GM18909 (cell line): Measurements from ENCODE around the gene ZNF274.
"Not testable (repeated sequence)": the region's sequence is repeated elsewhere in the genome, so short reads cannot be mapped to it uniquely, and the experiment has no call there.

Source experiments
- ATAC-seq: cut with Tn5 transposase; IDR thresholded peaks from one replicate; pipeline ENCODE4 v1.9.1; 2021; ENCODE audit warnings: mild to moderate bottlenecking; ENCODE audit not compliant: unreplicated experiment, poor library complexity

ZNF274 gene

DNA sequence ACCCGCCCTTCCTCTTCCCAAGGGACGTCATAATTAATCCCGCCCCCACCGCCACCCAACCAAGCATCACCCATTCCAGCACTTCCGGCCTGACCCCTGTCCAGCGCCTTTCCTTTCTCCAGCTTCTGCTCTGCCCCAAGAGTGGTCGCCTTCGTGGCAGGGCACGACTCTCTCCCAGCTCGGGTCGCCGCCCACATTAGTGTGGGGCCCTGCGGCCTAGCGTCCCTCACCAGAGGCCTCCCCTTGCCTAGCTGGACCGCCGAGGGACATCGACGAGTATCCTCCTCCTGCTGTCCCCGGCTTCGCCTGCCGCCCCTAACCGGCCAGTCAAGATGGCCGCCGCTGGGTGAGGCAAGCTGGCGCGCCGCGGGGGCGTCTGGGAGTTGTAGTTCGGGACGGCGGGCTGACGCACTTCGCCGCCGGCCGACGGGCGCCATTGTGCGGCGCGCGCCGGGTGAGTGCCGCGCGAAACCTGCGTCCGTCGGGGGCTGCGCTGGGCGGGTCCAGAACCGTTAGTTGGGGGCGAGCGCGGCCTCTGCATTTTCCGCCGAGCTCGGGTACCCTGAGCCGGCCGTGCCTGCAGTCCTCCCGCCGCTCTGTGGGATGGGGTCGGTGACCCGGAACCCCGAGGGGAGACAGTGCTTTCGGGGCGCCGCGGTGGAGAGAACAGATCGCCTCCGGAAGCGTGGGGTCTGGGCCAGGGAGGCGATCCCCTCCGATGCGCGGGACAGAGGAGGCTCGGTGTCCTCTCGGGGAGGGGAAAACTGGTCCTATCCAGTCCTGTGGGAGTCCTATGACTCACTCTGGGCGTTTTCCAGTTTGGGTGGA, at the start of gene ZNF274:
Gene ZNF274 (plus strand): TSS at position 73 of the 828 bp plus-strand sequence. CDS start 905 bp downstream, outside the sequence.
- ATAC-seq = peak; percentile 85

DNA sequence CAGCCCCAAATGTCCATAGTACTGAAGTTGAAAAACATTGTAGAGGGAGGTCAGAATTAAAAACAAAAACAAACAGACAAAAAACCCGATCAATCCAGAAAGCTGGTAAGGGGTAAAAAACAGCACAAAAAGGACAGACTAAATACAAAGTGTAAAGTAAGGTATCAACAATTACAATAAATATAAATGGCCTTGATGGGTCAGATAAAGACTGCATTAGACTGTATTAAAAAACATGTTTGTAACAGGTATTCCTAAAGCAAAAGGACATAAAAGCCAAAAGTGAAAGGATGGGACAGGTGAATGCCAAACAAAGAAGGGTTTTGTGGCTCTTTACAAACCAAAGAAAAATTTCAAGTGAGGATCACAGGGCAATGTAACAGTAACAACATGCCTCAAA, 48.6 kb upstream of the ZNF274 start:
- ATAC-seq = no peak

DNA sequence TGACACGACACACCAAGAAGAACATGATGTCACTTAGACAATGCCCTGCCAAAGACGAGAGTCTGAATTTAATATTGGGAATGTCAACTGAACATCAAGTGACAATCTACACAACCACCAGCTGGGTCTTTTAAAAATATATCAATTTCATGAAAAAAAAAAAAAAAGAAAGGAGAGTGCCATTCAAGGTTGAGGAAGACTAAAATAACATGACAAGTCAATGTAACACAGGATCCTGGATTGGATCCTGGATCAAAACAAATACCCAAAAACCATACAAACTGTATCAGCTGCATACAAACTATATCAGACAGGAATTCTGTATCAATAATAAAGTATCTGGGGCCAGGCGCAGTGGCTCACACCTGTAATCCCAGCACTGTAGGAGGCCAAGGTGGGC, 37.0 kb upstream of the ZNF274 start:
- ATAC-seq = no peak

DNA sequence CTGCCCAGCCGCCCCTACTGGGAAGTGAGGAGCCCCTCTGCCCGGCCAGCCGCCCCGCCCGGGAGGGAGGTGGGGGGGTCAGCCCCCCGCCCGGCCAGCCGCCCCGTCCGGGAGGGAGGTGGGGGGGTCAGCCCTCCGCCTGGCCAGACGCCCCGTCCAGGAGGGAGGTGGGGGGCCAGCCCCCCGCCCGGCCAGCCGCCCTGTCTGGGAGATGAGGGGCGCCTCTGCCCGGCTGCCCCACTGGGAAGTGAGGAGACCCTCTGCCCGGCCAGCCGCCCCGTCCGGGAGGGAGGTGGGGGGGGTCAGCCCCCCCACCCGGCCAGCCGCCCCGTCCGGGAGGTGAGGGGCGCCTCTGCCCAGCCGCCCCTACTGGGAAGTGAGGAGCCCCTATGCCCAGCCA, 35.4 kb upstream of the ZNF274 start:
- not testable (repeated sequence) for ATAC-seq

DNA sequence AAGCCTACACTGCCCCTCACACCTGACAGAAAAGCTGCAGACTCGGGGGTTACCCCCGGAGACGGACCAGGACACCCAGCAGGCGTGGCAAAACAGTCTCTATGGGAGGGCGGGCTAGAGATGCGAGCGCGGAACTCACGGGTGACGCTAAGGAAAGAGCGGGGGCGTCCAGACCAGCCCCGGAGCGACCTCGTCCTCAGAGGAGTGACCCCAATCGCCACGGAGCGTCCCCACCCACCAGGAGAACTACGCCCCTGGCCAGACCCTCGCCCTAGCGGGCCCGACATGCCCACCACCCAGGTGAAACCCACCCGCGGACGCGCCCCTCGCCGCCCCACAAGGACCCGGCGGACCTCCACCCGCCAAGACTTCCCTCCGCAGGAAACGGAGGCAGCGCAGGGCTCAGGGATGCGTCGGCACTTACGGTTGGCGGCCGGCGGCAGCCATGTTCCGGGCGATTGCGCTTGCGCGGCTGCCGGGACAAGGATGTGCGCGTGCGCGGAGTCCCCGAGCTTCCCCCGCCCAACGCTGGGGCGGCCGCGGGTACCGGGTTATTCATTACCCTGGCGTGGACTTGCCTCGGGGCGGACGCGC, 32.4 kb upstream of the ZNF274 start, which contains the start of gene ZNF329:
Gene ZNF329 (minus strand): TSS at position 462 of the 594 bp plus-strand sequence. CDS start 21,286 bp downstream, outside the sequence.
- peak; percentile 70 for ATAC-seq

DNA sequence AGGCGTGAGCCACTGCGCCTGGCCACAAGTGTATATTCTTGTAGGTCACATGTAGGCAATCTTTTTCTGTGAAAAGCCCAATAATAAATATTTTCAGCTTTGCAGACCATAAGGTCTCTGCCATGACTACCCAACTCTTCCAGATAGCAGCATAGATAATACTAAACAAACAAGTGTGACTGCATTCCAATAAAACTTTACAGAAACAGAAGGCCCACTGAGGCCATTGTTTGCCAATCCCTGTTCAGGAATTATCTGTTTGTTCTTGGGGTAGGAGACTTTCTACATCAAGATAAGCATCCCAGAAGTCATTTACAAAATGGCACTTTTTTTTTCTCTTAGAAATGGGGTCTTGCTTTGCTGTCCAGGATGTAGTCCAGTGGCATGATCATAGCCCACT, 29.5 kb upstream of the ZNF274 start:
- no peak for ATAC-seq

DNA sequence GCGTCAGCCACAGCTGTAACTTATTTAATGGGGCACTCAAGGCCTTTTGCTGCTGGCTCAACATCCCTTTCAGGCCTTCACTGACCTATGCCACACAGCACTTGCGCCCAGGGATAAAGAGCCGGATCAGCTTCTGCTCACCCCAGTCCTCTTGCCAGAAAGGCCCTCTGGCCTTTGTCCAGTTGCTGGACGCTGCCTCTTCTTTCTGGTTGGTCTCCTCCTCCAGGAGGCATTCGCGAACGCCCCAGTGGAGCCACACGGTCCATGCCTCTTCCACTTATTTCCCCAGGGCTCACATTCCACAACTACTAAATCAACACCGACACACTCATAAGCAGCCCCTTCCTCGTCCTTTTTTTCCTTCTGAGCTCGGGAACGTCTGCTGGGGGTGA, 28.6 kb upstream of the ZNF274 start:
- no peak for ATAC-seq

DNA sequence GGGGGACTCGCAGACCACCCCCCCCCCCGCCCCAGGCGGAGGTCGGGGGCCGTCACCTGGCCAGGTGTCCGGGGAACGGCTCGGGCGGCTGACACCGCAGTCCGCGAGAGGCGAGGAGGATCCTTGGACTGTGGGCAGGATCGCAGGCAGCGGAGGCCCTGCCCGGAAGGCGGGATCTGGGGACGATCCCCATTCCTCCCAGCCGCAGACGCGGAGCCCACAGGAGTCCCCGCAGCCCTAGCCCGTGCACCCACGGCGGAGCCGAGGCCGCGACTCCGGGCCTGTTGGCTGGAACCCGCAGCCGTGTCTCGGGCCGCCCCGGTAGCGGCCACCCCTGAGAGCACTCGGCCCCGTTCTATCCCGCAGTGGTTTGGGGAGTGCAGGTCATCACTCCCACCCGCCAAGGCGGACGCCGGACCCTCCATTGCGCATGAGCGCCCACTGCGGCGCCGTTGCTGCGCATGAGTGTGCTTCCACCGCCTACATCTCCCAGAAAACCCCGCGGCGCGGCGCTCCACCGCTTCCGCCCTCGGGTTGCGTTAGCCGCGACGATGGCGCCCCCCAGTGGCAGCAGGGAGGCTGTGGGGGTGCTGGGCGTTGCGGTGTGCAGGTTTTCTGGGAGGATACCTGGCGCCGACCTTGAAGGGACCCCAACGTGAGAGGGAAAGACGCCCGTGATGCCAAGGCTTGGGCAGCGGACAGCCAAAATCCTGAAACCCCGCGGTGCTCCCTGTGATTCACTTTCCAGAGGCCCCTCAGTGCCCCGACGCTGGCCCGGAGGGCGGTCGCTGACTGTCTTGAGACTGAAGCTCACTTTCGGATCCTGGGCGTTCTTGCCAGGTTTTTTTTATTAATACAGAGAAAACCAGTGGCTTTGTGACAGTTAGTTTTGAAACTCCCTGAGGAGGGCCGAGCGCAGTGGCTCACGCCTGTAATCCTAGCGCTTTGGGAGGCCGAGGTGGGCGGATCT, 27.9 kb upstream of the ZNF274 start:
- ATAC-seq = peak; percentile 71

DNA sequence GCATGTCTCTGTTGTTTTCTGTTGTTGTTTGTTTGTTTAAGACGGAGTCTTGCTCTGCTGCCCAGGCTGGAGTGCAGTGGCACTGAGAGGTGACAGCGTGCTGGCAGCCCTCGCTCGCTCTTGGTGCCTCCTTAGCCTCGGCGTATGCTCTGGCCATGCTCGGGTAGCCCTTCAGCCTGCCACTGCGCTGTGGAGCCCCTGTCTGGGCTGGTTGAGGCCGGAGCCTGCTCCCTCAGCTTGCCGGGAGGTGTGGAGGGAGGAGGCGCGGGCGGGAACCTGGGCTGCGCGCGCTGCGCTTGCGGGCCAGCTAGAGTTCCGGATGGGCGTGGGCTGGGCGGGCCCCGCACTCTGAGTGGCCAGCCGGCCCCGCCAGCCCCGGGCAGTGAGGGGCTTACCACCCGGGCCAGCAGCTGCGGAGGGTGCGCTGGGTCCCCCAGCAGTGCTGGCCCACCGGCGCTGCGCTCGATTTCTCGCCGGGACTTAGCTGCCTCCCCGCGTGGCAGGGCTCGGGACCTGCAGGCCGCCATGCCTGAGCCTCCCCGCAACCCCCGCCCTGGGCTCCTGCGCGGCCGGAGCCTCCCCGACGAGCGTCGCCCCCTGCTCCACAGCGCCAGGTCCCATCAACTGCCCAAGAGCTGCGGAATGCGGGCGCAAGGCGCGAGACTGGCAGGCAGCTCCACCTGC, 25.7 kb upstream of the ZNF274 start:
- no peak for ATAC-seq

DNA sequence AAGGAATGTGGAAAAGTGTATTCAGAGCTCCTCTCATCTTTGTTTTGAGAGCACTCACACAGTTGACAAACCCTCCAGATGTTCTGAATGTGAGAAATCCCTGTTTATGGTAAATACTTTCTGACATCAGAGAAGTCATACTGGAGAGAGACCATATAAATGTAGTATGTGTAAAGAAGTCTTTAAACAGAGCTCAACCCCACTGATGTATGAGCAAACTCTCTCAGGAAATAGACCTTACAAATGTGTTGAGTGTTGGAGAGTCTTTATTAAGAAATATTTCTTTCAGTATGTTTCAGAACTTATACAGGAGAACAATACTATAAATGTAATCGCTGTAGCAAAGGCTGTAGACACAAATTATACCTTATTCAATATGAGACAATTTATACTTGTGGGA, 16.6 kb upstream of the ZNF274 start:
- ATAC-seq = no peak

DNA sequence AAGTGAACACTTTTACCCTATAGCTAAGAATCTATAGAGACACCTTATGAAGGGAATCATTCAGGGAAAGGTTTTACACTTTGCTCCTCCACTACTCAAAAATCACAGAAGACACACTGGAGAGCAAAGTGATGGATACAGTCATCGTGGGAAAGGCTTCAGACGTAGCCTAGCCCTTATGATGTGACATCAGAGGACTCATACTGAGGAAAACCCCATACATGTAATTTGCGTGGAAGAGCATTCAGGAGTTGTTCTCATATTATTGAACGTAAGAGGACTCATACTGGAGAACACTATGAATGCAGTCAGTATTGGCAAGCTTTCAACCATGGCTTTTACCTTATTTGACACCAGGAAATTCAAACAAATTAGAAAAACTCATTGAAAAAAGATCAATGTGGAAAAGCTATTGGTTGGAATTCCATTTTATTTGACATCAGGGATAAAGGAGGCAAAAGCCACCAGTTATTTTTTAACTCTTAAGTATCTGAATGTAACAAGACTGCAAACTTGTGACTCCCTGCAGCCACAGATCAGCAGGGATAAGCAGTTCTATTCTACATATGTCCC, 16.1 kb upstream of the ZNF274 start:
- ATAC-seq = no peak

DNA sequence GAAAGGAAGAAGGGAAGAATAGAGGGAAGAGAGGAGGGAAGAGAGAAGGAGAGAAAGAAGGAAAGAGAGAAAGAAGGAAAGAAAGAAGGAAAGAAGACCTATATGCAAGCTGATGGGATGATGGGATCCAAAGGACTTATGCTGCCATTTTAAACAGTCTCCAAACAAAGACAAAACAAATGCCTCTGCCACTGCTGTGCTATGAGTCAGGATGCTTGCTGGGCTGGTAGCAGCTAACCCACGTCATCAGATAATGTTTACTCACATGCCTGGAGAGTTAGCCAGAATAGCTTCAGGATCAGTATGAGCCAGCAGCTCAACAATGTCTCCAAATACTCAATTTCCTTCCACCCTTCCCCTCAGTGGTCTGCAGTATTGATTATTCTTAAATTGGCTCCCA, 12.0 kb upstream of the ZNF274 start:
- ATAC-seq = no peak

DNA sequence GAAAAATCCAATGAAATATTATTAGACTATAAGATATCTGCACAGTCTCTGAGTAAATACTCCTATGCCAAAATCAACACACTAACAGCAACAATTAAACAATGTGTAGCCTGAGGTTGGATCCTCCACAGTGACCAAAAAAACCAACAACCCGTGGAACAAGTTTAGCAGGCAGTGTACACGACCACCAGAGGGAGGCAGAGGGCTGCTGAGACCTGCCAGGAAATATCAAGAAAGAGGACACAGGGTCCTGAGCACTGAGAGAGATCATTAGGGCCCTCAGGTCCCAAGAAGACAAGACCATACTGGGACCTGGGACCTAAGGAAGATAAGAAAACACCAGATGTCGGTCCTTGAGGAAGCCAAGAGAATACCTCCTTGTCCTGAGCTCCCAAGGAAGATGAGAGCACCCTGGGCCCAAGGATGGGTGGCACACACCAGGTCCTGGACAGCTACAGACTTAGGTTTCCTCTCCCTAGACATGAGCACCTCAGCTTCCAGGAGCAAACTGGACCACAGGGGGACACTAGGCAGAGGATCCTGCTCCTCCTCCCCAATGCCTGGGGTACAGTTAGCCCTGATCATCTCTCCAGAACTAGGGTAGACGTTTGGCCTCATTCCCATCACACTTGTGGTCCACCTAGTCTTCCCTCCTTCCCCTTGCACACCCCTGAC, 822 bp upstream of the ZNF274 start:
- no peak for ATAC-seq

DNA sequence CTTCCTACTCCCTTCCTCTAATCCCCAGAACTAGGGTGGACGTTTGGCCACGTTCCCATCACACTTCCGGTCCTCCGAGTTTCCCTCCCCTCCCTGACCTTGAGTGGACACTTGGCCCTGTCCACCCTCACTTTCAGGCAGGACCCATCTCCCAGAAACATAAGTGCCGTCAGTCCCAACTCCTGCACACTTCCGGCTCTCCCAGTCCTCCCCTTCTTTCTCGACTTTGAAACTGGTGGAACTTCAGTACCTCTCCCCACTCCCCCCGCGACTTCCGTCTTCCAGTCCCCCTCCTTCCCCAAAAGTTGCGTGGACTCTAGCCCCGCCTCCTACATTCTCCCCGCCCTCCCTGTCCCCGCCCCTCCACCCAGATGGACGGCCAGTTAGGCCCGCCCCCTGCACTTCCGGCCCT, 278 bp upstream of the ZNF274 start:
- no peak for ATAC-seq

DNA sequence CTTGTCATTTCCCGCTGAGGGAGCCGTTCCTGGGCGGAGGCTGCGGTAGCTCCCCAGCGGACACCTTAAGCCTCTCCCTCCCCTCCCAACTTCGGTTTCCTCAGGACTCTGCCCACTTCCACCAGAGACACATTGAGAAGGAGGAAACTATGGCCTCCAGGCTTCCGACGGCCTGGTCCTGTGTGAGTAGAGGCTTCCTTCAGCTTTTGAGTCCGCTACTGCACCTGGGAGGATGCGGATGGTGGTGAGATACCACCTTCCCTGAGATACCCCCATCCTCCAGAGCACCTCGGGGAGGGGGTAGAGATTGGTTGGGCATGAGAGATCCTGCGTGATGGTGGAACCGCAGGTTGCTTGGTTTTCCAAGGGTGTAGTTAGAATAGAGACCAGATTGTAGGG, 955 bp downstream of the ZNF274 start:
- no peak for ATAC-seq

DNA sequence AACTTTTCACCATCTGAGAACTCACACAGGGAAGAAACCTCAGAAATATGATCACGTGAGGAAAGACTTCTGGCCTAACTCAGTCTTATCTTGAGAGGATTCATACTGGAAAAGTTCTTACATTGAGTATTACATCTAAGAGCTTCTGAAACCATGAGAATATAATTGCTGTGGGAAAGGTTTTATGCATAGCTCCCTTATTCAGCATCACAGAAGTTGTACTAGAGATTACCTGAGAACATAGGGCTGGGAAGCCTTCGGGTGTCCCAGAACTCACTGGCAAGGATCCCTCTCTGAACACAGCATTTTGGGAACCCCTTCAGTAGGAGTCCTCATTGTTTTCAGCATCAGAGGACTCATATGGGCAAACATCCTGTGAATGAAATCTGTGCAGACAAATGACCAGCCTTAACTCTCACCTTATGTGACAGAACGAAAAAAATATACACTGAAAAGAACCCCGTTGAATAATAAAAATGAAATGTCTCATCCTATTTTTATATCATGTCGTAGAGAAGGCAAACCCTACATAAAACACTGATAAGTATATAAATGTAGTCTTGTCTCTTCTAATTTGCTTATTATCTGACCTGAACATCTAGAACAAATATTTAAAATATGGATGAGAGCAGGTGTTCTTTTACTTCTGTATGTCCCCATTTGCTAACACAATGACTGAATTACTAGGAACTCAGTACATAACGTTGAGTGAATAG, 14.2 kb downstream of the ZNF274 start:
- ATAC-seq = no peak

DNA sequence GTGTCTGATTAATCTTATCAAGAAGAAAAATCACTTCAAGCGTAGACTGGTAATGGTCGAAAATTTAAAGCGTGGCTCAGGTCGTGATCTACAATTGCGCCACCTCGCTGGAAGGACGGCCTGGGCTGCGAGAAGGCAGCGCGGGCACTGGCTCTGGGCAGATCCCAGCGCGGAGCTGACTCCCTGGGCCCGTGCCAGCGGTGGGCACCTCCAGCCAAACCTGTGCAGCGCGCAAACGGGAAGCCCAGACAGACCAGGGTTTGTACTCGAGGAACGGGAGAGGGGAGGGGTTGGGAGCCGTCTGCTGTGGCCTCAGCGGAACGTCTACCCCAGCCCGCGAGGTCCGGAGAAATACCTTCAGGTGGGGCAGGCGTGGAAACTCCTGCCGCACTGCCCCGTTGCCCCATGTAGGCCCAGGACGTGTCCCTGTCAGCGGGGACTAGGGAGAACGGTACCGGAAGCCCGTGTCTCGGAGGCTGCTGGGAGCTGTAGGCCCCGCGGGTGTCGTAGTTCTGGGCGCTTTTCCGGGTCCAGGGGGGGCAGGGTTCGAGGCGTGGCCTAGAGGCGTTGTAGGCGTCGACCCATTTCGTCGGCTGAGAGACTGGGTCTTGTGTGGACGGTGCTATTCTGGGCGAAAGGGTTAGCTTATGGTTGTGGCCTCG, 21.1 kb downstream of the ZNF274 start:
- ATAC-seq = no peak

DNA sequence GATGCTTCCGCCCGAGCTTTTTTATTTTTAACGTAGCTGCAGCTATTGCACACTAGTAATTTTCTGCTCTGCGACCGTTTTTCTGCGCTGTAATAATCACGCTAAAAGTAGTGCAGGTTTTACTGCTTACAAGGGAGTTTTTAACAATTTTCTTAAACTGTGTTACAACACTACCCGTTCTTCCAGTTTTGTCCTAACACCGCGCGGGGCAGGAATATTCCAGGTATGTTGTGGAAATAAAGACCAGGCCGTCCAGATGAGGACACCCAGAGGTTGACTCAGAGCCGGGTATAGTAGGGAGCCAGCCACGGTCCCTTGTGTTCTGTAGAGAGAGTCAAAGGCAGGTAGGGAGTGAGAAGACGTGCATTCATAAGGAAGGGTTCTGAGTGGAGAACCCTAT, 21.7 kb downstream of the ZNF274 start:
- ATAC-seq = no peak
